A673 (cell line): ENCODE measurements around the gene SETD1A. TPM values are rescaled to one million over a fixed set of nuclear protein-coding genes. Genes with fewer than 3 reads are reported as not detected.

Source experiments
- BruUV-seq: library from RNA; stranded (reverse); fragments of 400-500 nt; replicated peaks from 2 replicates; lab custom pipeline; 2021; lab: Mats Ljungman, UMichigan
- CTCF ChIA-PET: fragments of 300-600 bp; sonication (Branson Sonifier 250); formaldehyde crosslinking; loops from one replicate; lab custom pipeline; 2022; ENCODE audit warnings: antibody characterized with exemption; lab: Charles Lee
- POLR2A ChIA-PET: fragments of 300-600 bp; sonication (Branson Sonifier 250); formaldehyde crosslinking; loops from one replicate; lab custom pipeline; 2022; ENCODE audit warnings: antibody characterized with exemption; ENCODE audit not compliant: low non-redundant PET; lab: Charles Lee
- DNase-seq: peaks from one replicate; pipeline ENCODE4 v3.0.0-alpha.2; 2015; ENCODE audit warnings: low spot score
- H3K27ac ChIP-seq: fragments of 200-600 bp; sonication (generic); 2 replicates; pipeline ENCODE4 v1.5.1; 2016; ENCODE audit warnings: mixed run types, low read depth, mild to moderate bottlenecking, mixed read lengths, antibody characterized with exemption, low read length; ENCODE audit not compliant: poor library complexity, severe bottlenecking
- H3K27me3 ChIP-seq: fragments of 200-600 bp; sonication (generic); replicated peaks from 2 replicates; pipeline ENCODE4 v1.6.1; 2017; ENCODE audit warnings: mixed run types, low read depth, mild to moderate bottlenecking, mixed read lengths, antibody characterized with exemption, low read length; ENCODE audit not compliant: insufficient read depth, poor library complexity
- H3K36me3 ChIP-seq: fragments of 200-600 bp; sonication (generic); 2 replicates; pipeline ENCODE4 v1.6.1; 2016; ENCODE audit warnings: mixed run types, mild to moderate bottlenecking, mixed read lengths, antibody characterized with exemption, low read length; ENCODE audit not compliant: insufficient read depth, poor library complexity, severe bottlenecking
- H3K4me1 ChIP-seq: fragments of 200-600 bp; sonication (generic); 2 replicates; pipeline ENCODE4 v1.6.1; 2017; ENCODE audit warnings: mixed run types, mild to moderate bottlenecking, mixed read lengths, antibody characterized with exemption, low read length; ENCODE audit not compliant: insufficient read depth, poor library complexity, severe bottlenecking
- H3K4me3 ChIP-seq: fragments of 200-600 bp; sonication (generic); 2 replicates; pipeline ENCODE4 v1.5.1; 2016; ENCODE audit warnings: low read depth, mixed run types, mild to moderate bottlenecking, mixed read lengths, low read length; ENCODE audit not compliant: poor library complexity, severe bottlenecking
- H3K9me3 ChIP-seq: fragments of 200-600 bp; sonication (generic); 2 replicates; pipeline ENCODE4 v1.6.1; 2016; ENCODE audit warnings: mixed run types, low read depth, mild to moderate bottlenecking, mixed read lengths, antibody characterized with exemption, low read length; ENCODE audit not compliant: poor library complexity, severe bottlenecking
- CTCF ChIP-seq: fragments of 300-800, 200-600 bp; sonication (generic); conservative IDR thresholded peaks from 2 replicates; pipeline ENCODE4 v1.5.1; 2017; ENCODE audit warnings: low read depth, mild to moderate bottlenecking, antibody characterized with exemption, low read length, moderate library complexity, mixed read lengths
- EZH2 ChIP-seq: fragments of 200-600 bp; sonication (generic); IDR thresholded peaks from 2 replicates; pipeline ENCODE4 v1.6.1; 2017; ENCODE audit warnings: borderline replicate concordance, low read depth, mild to moderate bottlenecking, mixed read lengths, antibody characterized with exemption, low read length; ENCODE audit not compliant: poor library complexity, severe bottlenecking
- intact Hi-C: fragments of 100-400 bp; cut with micrococcal nuclease; formaldehyde crosslinking; loops from one replicate; pipeline ENCODE4 v1.10.0; 2022; ENCODE audit not compliant: unreplicated experiment
- total RNA-seq: library from RNA; stranded (reverse); gene quantifications from 2 replicates; pipeline ENCODE4 v1.2.3, GENCODE V29; 2021

Gene SETD1A
- total RNA-seq, 1 experiment from 2014 or later: 31.4 TPM

GRCh38 chr16:30953511-30954124, 3.9 kb upstream of the SETD1A start:
- peaks cover 1% of the 10 kb centered on the region for H3K4me1 ChIP-seq
- no TSS peak for BruUV-seq
- H3K27ac ChIP-seq: no peak overlapping the region
- H3K36me3 ChIP-seq: no peaks in the 10 kb centered on the region
- no peaks in the 10 kb centered on the region for H3K27me3 ChIP-seq
- no peaks in the 10 kb centered on the region for H3K9me3 ChIP-seq
- peak; percentile 95 for TF ChIP-seq CTCF
- TF ChIP-seq EZH2: no peak
- intact Hi-C loops: loop anchor here (2.0 to 10.0 kb wide), 4 partner anchors 141 to 911 kb away; partner anchors contain the start of genes VKORC1 and ZNF843
- POLR2A ChIA-PET: interaction anchor here (0.6 kb wide), 1 partner anchor 236 kb away, joined by 3 read pairs; no protein-coding TSS in a partner anchor
- H3K4me3 ChIP-seq: no peak overlapping the region
- CTCF ChIA-PET: interaction anchor here (0.6 to 1.3 kb wide), 9 partner anchors 12 to 465 kb away, joined by 3 to 7 read pairs (median 3); partner anchors contain the start of gene KAT8
- DNase-seq: peak; percentile 88

GRCh38 chr16:30954993-30955392, 2.6 kb upstream of the SETD1A start:
- Histone ChIP-seq H3K27me3 (no peaks in the 10 kb centered on the region), H3K4me1 (peaks cover 10% of the 10 kb centered on the region), H3K9me3 (no peaks in the 10 kb centered on the region), H3K36me3 (peaks cover 13% of the 10 kb centered on the region), H3K27ac (no peak overlapping the region), H3K4me3 (no peak overlapping the region)
- TF ChIP-seq EZH2 (no peak), CTCF (no peak)
- no TSS peak for BruUV-seq
- POLR2A ChIA-PET: no interaction called here
- no peak for DNase-seq
- CTCF ChIA-PET: interaction anchor here (0.8 to 1.2 kb wide), 2 partner anchors 26 to 163 kb away, joined by 3 to 5 read pairs; partner anchors contain the start of gene KAT8
- intact Hi-C loops: loop anchor here (10.0 kb wide), 3 partner anchors 140 to 910 kb away; partner anchors contain the start of gene VKORC1

- H3K36me3 ChIP-seq: peaks cover 30% of the 10 kb centered on the region
- peak; percentile 92 for DNase-seq
- POLR2A ChIA-PET: no interaction called here
- BruUV-seq: TSS peak; percentile 85
- H3K9me3 ChIP-seq: no peaks in the 10 kb centered on the region
- H3K27ac ChIP-seq: peak overlapping the region; percentile 99
- H3K4me3 ChIP-seq: peak overlapping the region; percentile 80
- intact Hi-C loops: loop anchor here (10.0 kb wide), 3 partner anchors 138 to 908 kb away; partner anchors contain the start of gene VKORC1
- CTCF ChIA-PET: no interaction called here
- H3K4me1 ChIP-seq: peaks cover 10% of the 10 kb centered on the region
- TF ChIP-seq CTCF (peak; percentile 47; the same call in 1 of the 2 replicates), EZH2 (no peak)
- H3K27me3 ChIP-seq: no peaks in the 10 kb centered on the region
Measured at GRCh38 chr16:30956601-30957455, 726 bp upstream of the SETD1A start.
